ENCODE data around the gene WDR38.

The WDR38 gene

DNA sequence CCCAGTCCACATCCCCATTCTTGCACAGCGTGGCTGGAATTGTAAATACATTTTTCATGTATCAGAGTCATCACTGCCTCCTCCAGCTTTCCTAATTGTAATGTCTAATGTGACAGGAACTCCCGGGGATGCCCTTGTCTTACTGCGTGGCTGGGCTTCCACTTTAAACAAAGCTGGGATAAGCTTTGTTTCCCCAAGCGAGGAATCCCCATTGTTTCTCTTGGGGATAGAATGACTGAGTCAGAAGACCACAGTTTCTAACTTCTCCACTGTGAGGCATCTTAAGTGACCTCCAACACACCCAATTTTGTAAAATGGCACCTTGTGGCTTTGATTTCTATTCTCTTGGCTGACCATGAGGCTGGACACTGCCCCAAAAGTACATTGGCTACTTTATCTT, 31.1 kb downstream of the WDR38 start:
- Histone ChIP-seq H2BK12ac (ENCODE audit: low read length in 2 of 2) (no peak overlapping the region), H2AK5ac (ENCODE audit: low read length, severe bottlenecking) (no peak overlapping the region), H3K23ac (ENCODE audit: low read length in 2 of 2) (no peak overlapping the region), H3K4me3 (ENCODE audit: insufficient read depth in 1 of 2, low read depth in 1 of 2, low read length in 2 of 2) (no peak overlapping the region), H3K18ac (ENCODE audit: low read depth in 1 of 2, low read length in 2 of 2) (no peak overlapping the region), H3K14ac (ENCODE audit: low read length in 2 of 2) (no peak overlapping the region), H3K36me3 (ENCODE audit: control insufficient read depth in 1 of 2, insufficient read depth in 2 of 2, low read depth in 1 of 2, low read length in 2 of 2) (peaks cover 65 to 82% of the 10 kb centered on the region in 2 experiments), H2BK5ac (ENCODE audit: low read depth, low read length, poor library complexity, severe bottlenecking) (no peak overlapping the region), H2BK120ac (ENCODE audit: low read depth, low read length) (no peak overlapping the region), H4K8ac (ENCODE audit: low read length) (no peak overlapping the region), H3K27ac (ENCODE audit: low read length, poor library complexity, severe bottlenecking) (no peak overlapping the region), H3K4me2 (ENCODE audit: low read length, poor library complexity, severe bottlenecking) (no peak overlapping the region), H3K79me1 (replicated peaks; ENCODE audit: low read length, poor library complexity, severe bottlenecking) (peaks cover 2% of the 10 kb centered on the region), H2AFZ (ENCODE audit: low read depth, low read length) (no peak overlapping the region), H2BK15ac (ENCODE audit: low read depth, poor library complexity, severe bottlenecking) (no peak overlapping the region), H3K9me3 (ENCODE audit: control insufficient read depth, low read length) (no peaks in the 10 kb centered on the region), H3K4me1 (ENCODE audit: control insufficient read depth, insufficient read depth, low read depth, low read length) (peaks cover 7% of the 10 kb centered on the region), H3K9ac (ENCODE audit: low read length) (no peak overlapping the region), H3K27me3 (ENCODE audit: control insufficient read depth in 1 of 2, insufficient read depth in 1 of 2, low read length in 2 of 2) (no peaks in the 10 kb centered on the region), H4K91ac (ENCODE audit: low read length) (no peak overlapping the region), H3K4ac (ENCODE audit: low read depth in 1 of 2, low read length in 2 of 2) (no peak overlapping the region)
- 87% methylated on average over 4 of the region's 4 CpGs for WGBS
- DNase-seq = no peak

DNA sequence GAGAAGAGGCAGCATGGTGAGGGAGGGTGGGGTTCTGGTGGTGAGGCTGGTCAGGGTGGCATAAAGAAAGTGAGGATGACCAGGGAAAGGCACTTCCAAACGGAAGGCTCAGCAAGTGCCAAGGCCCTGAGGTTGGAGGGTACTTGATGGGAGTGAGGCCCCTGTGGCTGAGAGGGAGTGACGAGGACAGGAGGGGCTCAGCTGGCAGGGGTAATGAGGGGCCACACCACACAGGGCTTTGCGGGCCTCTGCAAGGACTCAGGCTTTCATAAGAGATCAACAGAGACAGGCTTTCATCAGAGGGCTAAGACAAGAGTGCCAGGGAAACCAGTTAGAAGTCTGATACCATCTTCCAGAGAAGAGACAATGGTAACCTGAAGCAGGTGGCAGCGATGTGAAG, 32.3 kb downstream of the WDR38 start:
- WGBS = 89% methylated on average over 4 of the region's 4 CpGs
- H3K14ac ChIP-seq (ENCODE audit: low read length in 2 of 2) = no peak overlapping the region
- peaks cover 2% of the 10 kb centered on the region for H3K79me1 ChIP-seq (replicated peaks; ENCODE audit: low read length, poor library complexity, severe bottlenecking)
- no peak overlapping the region for H3K4me2 ChIP-seq (ENCODE audit: low read length, poor library complexity, severe bottlenecking)
- peaks cover 7% of the 10 kb centered on the region for H3K4me1 ChIP-seq (ENCODE audit: control insufficient read depth, insufficient read depth, low read depth, low read length)
- no peak overlapping the region for H3K4me3 ChIP-seq (ENCODE audit: insufficient read depth in 1 of 2, low read depth in 1 of 2, low read length in 2 of 2)
- peaks cover 68 to 82% of the 10 kb centered on the region in 2 experiments for H3K36me3 ChIP-seq (ENCODE audit: control insufficient read depth in 1 of 2, insufficient read depth in 2 of 2, low read depth in 1 of 2, low read length in 2 of 2)
- no peaks in the 10 kb centered on the region for H3K27me3 ChIP-seq (ENCODE audit: control insufficient read depth in 1 of 2, insufficient read depth in 1 of 2, low read length in 2 of 2)
- no peak overlapping the region for H2BK120ac ChIP-seq (ENCODE audit: low read depth, low read length)
- no peak overlapping the region for H2BK12ac ChIP-seq (ENCODE audit: low read length in 2 of 2)
- no peak overlapping the region for H2AK5ac ChIP-seq (ENCODE audit: low read length, severe bottlenecking)
- H3K9ac ChIP-seq (ENCODE audit: low read length) = no peak overlapping the region
- H2AFZ ChIP-seq (ENCODE audit: low read depth, low read length) = no peak overlapping the region
- no peak overlapping the region for H3K18ac ChIP-seq (ENCODE audit: low read depth in 1 of 2, low read length in 2 of 2)
- no peak overlapping the region for H2BK5ac ChIP-seq (ENCODE audit: low read depth, low read length, poor library complexity, severe bottlenecking)
- no peak overlapping the region for H2BK15ac ChIP-seq (ENCODE audit: low read depth, poor library complexity, severe bottlenecking)
- no peak overlapping the region for H3K4ac ChIP-seq (ENCODE audit: low read depth in 1 of 2, low read length in 2 of 2)
- H4K91ac ChIP-seq (ENCODE audit: low read length) = no peak overlapping the region
- H3K23ac ChIP-seq (ENCODE audit: low read length in 2 of 2) = no peak overlapping the region
- H4K8ac ChIP-seq (ENCODE audit: low read length) = no peak overlapping the region
- H3K27ac ChIP-seq (ENCODE audit: low read length, poor library complexity, severe bottlenecking) = no peak overlapping the region
- no peaks in the 10 kb centered on the region for H3K9me3 ChIP-seq (ENCODE audit: control insufficient read depth, low read length)
- no peak for DNase-seq

DNA sequence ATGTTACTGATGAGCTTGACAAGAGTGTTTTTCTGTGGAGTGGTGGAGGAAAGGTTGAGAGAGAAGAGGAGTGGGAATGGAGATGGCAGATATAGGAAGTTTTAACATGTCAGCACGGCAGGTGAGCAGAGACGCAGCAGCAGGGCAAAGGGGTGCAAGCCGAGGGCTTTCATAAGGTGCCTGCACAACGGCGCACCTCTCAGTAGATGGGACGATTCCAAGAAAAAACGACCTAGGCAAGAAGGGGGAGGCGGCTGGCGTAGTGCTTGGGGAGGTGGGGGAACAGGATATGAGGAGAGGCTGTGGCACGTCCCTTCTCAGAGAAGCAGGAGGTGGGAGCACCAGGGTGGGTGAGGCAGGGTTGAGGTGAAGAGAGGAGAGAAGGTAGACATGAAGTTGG, 33.2 kb downstream of the WDR38 start:
- Histone ChIP-seq H3K36me3 (ENCODE audit: control insufficient read depth in 1 of 2, insufficient read depth in 2 of 2, low read depth in 1 of 2, low read length in 2 of 2) (peaks cover 67 to 82% of the 10 kb centered on the region in 2 experiments), H3K14ac (ENCODE audit: low read length in 2 of 2) (no peak overlapping the region), H2AFZ (ENCODE audit: low read depth, low read length) (no peak overlapping the region), H3K27me3 (ENCODE audit: control insufficient read depth in 1 of 2, insufficient read depth in 1 of 2, low read length in 2 of 2) (no peaks in the 10 kb centered on the region), H2BK12ac (ENCODE audit: low read length in 2 of 2) (no peak overlapping the region), H3K79me1 (replicated peaks; ENCODE audit: low read length, poor library complexity, severe bottlenecking) (peaks cover 2% of the 10 kb centered on the region), H3K23ac (ENCODE audit: low read length in 2 of 2) (no peak overlapping the region), H3K18ac (ENCODE audit: low read depth in 1 of 2, low read length in 2 of 2) (no peak overlapping the region), H3K4me3 (ENCODE audit: insufficient read depth in 1 of 2, low read depth in 1 of 2, low read length in 2 of 2) (no peak overlapping the region), H3K4me2 (ENCODE audit: low read length, poor library complexity, severe bottlenecking) (no peak overlapping the region), H2AK5ac (ENCODE audit: low read length, severe bottlenecking) (no peak overlapping the region), H3K9ac (ENCODE audit: low read length) (no peak overlapping the region), H4K91ac (ENCODE audit: low read length) (peak overlapping the region; percentile 7), H3K27ac (ENCODE audit: low read length, poor library complexity, severe bottlenecking) (no peak overlapping the region), H2BK5ac (ENCODE audit: low read depth, low read length, poor library complexity, severe bottlenecking) (no peak overlapping the region), H3K4me1 (ENCODE audit: control insufficient read depth, insufficient read depth, low read depth, low read length) (peaks cover 7% of the 10 kb centered on the region), H4K8ac (ENCODE audit: low read length) (no peak overlapping the region), H3K9me3 (ENCODE audit: control insufficient read depth, low read length) (no peaks in the 10 kb centered on the region), H2BK120ac (ENCODE audit: low read depth, low read length) (no peak overlapping the region), H3K4ac (ENCODE audit: low read depth in 1 of 2, low read length in 2 of 2) (no peak overlapping the region), H2BK15ac (ENCODE audit: low read depth, poor library complexity, severe bottlenecking) (no peak overlapping the region)
- 95% methylated on average over 10 of the region's 10 CpGs for WGBS
- no peak for DNase-seq

DNA sequence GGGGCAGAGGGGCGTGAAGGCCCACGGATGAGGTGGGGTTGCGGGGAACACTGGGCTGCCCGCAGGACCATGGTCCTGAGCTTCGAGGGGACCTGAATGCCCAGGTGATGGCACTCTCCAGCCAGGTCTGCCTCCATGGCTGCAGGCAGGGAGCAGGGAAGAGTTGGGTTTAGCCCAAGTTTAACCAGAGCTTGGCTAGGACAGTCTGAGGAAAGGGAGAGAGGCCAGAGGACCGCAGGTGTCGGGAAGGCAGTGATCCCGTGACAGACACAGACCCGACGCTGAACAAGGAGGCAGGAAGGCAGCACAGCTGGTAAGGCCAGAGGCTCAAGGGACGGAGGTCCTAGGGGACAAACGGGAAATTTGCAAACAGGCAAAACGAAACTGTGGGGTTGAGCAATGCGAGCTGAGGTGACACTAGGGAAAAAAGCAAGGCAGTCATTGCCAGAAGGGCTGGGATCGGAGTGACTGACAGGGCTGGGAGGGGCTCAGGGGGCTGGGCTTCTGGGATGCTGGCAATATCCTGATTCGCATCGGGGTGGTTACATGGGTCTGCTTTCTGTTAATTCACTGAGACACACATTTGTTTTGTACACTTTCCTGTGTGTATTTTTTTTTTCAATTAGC, 33.7 kb downstream of the WDR38 start:
- H3K4me2 ChIP-seq (ENCODE audit: low read length, poor library complexity, severe bottlenecking) = no peak overlapping the region
- DNase-seq = no peak
- H3K9me3 ChIP-seq (ENCODE audit: control insufficient read depth, low read length) = no peaks in the 10 kb centered on the region
- H3K14ac ChIP-seq (ENCODE audit: low read length in 2 of 2) = no peak overlapping the region
- H3K4me3 ChIP-seq (ENCODE audit: insufficient read depth in 1 of 2, low read depth in 1 of 2, low read length in 2 of 2) = no peak overlapping the region
- H3K27me3 ChIP-seq (ENCODE audit: control insufficient read depth in 1 of 2, insufficient read depth in 1 of 2, low read length in 2 of 2) = no peaks in the 10 kb centered on the region
- H4K8ac ChIP-seq (ENCODE audit: low read length) = no peak overlapping the region
- H2BK15ac ChIP-seq (ENCODE audit: low read depth, poor library complexity, severe bottlenecking) = no peak overlapping the region
- H2BK5ac ChIP-seq (ENCODE audit: low read depth, low read length, poor library complexity, severe bottlenecking) = no peak overlapping the region
- H3K23ac ChIP-seq (ENCODE audit: low read length in 2 of 2) = no peak overlapping the region
- no peak overlapping the region for H3K4ac ChIP-seq (ENCODE audit: low read depth in 1 of 2, low read length in 2 of 2)
- H3K36me3 ChIP-seq (ENCODE audit: control insufficient read depth in 1 of 2, insufficient read depth in 2 of 2, low read depth in 1 of 2, low read length in 2 of 2) = peaks cover 62 to 76% of the 10 kb centered on the region in 2 experiments
- H4K91ac ChIP-seq (ENCODE audit: low read length) = peak overlapping the region; percentile 7
- no peak overlapping the region for H2BK12ac ChIP-seq (ENCODE audit: low read length in 2 of 2)
- 95% methylated on average over 16 of the region's 17 CpGs for WGBS
- H2BK120ac ChIP-seq (ENCODE audit: low read depth, low read length) = no peak overlapping the region
- no peak overlapping the region for H2AK5ac ChIP-seq (ENCODE audit: low read length, severe bottlenecking)
- no peak overlapping the region for H3K18ac ChIP-seq (ENCODE audit: low read depth in 1 of 2, low read length in 2 of 2)
- H3K9ac ChIP-seq (ENCODE audit: low read length) = no peak overlapping the region
- H3K79me1 ChIP-seq (replicated peaks; ENCODE audit: low read length, poor library complexity, severe bottlenecking) = peaks cover 2% of the 10 kb centered on the region
- H3K4me1 ChIP-seq (ENCODE audit: control insufficient read depth, insufficient read depth, low read depth, low read length) = peaks cover 7% of the 10 kb centered on the region
- no peak overlapping the region for H2AFZ ChIP-seq (ENCODE audit: low read depth, low read length)
- H3K27ac ChIP-seq (ENCODE audit: low read length, poor library complexity, severe bottlenecking) = no peak overlapping the region

All from mesenchymal stem cell (in vitro differentiated cells and primary cell).